IMR-90 (cell line): ENCODE data around the gene LIPH. TPM values are rescaled to one million over a fixed set of nuclear protein-coding genes. Genes with fewer than 3 reads are reported as not detected.

Source experiments
- ATAC-seq: fragments of 200-7000 bp; cut with Tn5 transposase; 2 replicates; pipeline ENCODE4 v1.9.1; 2020; ENCODE audit warnings: low read depth, mild to moderate bottlenecking, moderate library complexity
- BruUV-seq: library from RNA; stranded (reverse); fragments of 400-500 nt; replicated peaks from 2 replicates; lab custom pipeline; 2021; lab: Mats Ljungman, UMichigan
- CTCF ChIA-PET: fragments of 300-600 bp; formaldehyde crosslinking; extraction: SDS; loops from one replicate; lab custom pipeline; 2021; ENCODE audit warnings: antibody characterized with exemption; lab: Yijun Ruan, JAX
- POLR2A ChIA-PET: fragments of 300-600 bp; sonication (Branson Sonifier 250); formaldehyde crosslinking; loops from one replicate; lab custom pipeline; 2022; ENCODE audit warnings: antibody characterized with exemption; ENCODE audit not compliant: unreplicated experiment; lab: Charles Lee
- DNase-seq: peaks from one replicate; pipeline ENCODE4 v3.0.0; 2013
- H2AFZ ChIP-seq: replicated peaks from 2 replicates; pipeline ENCODE3; 2013; ENCODE audit warnings: low read length, mild to moderate bottlenecking; ENCODE audit not compliant: poor library complexity
- H2AK5ac ChIP-seq: 2 replicates; pipeline ENCODE4 v1.6.1; 2013; ENCODE audit warnings: low read depth, low read length, inconsistent platforms
- H2AK9ac ChIP-seq: replicated peaks from 2 replicates; pipeline ENCODE3; 2013; ENCODE audit warnings: mild to moderate bottlenecking, low read depth, low read length, moderate library complexity; ENCODE audit not compliant: poor library complexity
- H2BK120ac ChIP-seq: 2 replicates; pipeline ENCODE4 v1.6.1; 2013; ENCODE audit warnings: low read depth, low read length, inconsistent platforms
- H2BK15ac ChIP-seq: 3 replicates; pipeline ENCODE4 v1.6.1; 2013; ENCODE audit warnings: low read depth, low read length, inconsistent platforms
- H2BK20ac ChIP-seq: 2 replicates; pipeline ENCODE4 v1.6.1; 2013; ENCODE audit warnings: low read depth, mild to moderate bottlenecking, inconsistent platforms, low read length, moderate library complexity
- H2BK5ac ChIP-seq: 2 replicates; pipeline ENCODE4 v1.6.1; 2013; ENCODE audit warnings: mild to moderate bottlenecking, low read depth, low read length, inconsistent platforms; ENCODE audit not compliant: poor library complexity, severe bottlenecking
- H3K14ac ChIP-seq: replicated peaks from 2 replicates; pipeline ENCODE4 v1.6.1; 2013; ENCODE audit warnings: low read depth, low read length, inconsistent platforms
- H3K18ac ChIP-seq: 2 replicates; pipeline ENCODE4 v1.6.1; 2013; ENCODE audit warnings: low read depth, low read length, control low read depth
- H3K23ac ChIP-seq: 2 replicates; pipeline ENCODE4 v1.6.1; 2013; ENCODE audit warnings: low read depth, low read length, inconsistent platforms
- H3K27ac ChIP-seq: 2 replicates; pipeline ENCODE4 v1.5.1; 2013; ENCODE audit warnings: mild to moderate bottlenecking, control low read depth, low read length; ENCODE audit not compliant: insufficient read depth
- H3K27me3 ChIP-seq: 2 replicates; pipeline ENCODE4 v1.6.1; 2013; ENCODE audit warnings: low read length; ENCODE audit not compliant: control insufficient read depth, insufficient read depth
- H3K36me3 ChIP-seq: 2 replicates; pipeline ENCODE4 v1.6.1; 2013; ENCODE audit warnings: low read length, mixed read lengths; ENCODE audit not compliant: control insufficient read depth, insufficient read depth
- H3K4ac ChIP-seq: 2 replicates; pipeline ENCODE4 v1.6.1; 2013; ENCODE audit warnings: low read depth, low read length, inconsistent platforms
- H3K4me1 ChIP-seq: 2 replicates; pipeline ENCODE4 v1.6.1; 2013; ENCODE audit warnings: low read length, mixed read lengths; ENCODE audit not compliant: control insufficient read depth, insufficient read depth
- H3K4me2 ChIP-seq: 2 replicates; pipeline ENCODE4 v1.6.1; 2013; ENCODE audit warnings: low read depth, mild to moderate bottlenecking, control low read depth, low read length, moderate library complexity
- H3K4me3 ChIP-seq: 2 replicates; pipeline ENCODE4 v1.5.1; 2013; ENCODE audit warnings: low read depth, mild to moderate bottlenecking, control low read depth, low read length, moderate library complexity; ENCODE audit not compliant: insufficient read depth
- H3K56ac ChIP-seq: 2 replicates; pipeline ENCODE4 v1.6.1; 2013; ENCODE audit warnings: low read length, inconsistent platforms; ENCODE audit not compliant: insufficient read depth; ENCODE audit errors: extremely low read depth
- H3K79me1 ChIP-seq, 2 experiments: 2 replicates each; pipeline ENCODE4 v1.6.1; 2013; ENCODE audit warnings: low read length in 2 of 2, inconsistent platforms in 1 of 2, low read depth in 1 of 2
- H3K9ac ChIP-seq: 2 replicates; pipeline ENCODE4 v1.6.1; 2013; ENCODE audit warnings: low read depth, low read length, control low read depth
- H3K9me1 ChIP-seq: 2 replicates; pipeline ENCODE4 v1.6.1; 2013; ENCODE audit warnings: low read length, inconsistent platforms; ENCODE audit not compliant: insufficient read depth
- H3K9me3 ChIP-seq: 2 replicates; pipeline ENCODE4 v1.6.1; 2013; ENCODE audit warnings: low read length; ENCODE audit not compliant: control insufficient read depth, insufficient read depth
- H4K20me1 ChIP-seq: 2 replicates; pipeline ENCODE4 v1.6.1; 2013; ENCODE audit warnings: low read length, inconsistent platforms; ENCODE audit not compliant: insufficient read depth
- H4K5ac ChIP-seq: 2 replicates; pipeline ENCODE4 v1.6.1; 2013; ENCODE audit warnings: mild to moderate bottlenecking, low read depth, low read length, control low read depth
- H4K8ac ChIP-seq, 2 experiments: 2 replicates each; pipeline ENCODE4 v1.6.1; 2013; ENCODE audit warnings: low read depth in 2 of 2, low read length in 2 of 2, control low read depth in 1 of 2, inconsistent platforms in 1 of 2
- H4K91ac ChIP-seq: 2 replicates; pipeline ENCODE4 v1.6.1; 2013; ENCODE audit warnings: low read depth, low read length, inconsistent platforms; ENCODE audit not compliant: insufficient read depth
- MAFK ChIP-seq: IDR thresholded peaks from 2 replicates; pipeline ENCODE4 v1.6.1; 2012; ENCODE audit warnings: low read depth, low read length, improper control_type of control experiment
- RAD21 ChIP-seq: IDR thresholded peaks from 2 replicates; pipeline ENCODE4 v1.6.1; 2012; ENCODE audit warnings: low read length, improper control_type of control experiment
- WGBS, 2 experiments: methylation state at CpG; one replicate each; pipeline versions ENCODE4 v1.1.5 to v1.1.7; 2013; ENCODE audit warnings: missing lambda C conversion rate in 2 of 2; ENCODE audit not compliant: insufficient read length in 1 of 2; ENCODE audit errors: extremely low coverage in 2 of 2; 5-methylcytosine and 5-hydroxymethylcytosine counted together
- dilution Hi-C: fragments of 300-500 bp; cut with HindIII; formaldehyde crosslinking; loops from one replicate; pipeline ENCODE4 v1.14.3; 2018; ENCODE audit warnings: low sequenced_read_pairs; ENCODE audit not compliant: unreplicated experiment
- in situ Hi-C: fragments of 300-500 bp; cut with MboI; formaldehyde crosslinking; loops from 3 replicates; pipeline ENCODE4 v1.14.3; 2019; ENCODE audit warnings: low sequenced_read_pairs, inconsistent platforms, mixed read lengths
- intact Hi-C: fragments of 100-400 bp; cut with micrococcal nuclease; formaldehyde crosslinking; loops from 2 replicates; pipeline ENCODE4 v1.10.0; 2022
- polyA plus RNA-seq, 3 experiments: library from polyadenylated mRNA; depleted of rRNA; stranded (reverse); fragments of >200 nt; gene quantifications; 2 replicates each; pipeline ENCODE4 v1.2.3, GENCODE V29; 2012; ENCODE audit warnings: low replicate concordance in 1 of 3
- total RNA-seq: library from RNA; depleted of rRNA; stranded (reverse); fragments of >200 nt; gene quantifications from 2 replicates; pipeline ENCODE4 v1.2.3, GENCODE V29; 2012

LIPH gene
- total and polyA plus RNA-seq, 2 of the 4 experiments (the other 2 are of a cell fraction): 0.27 to 0.36 TPM

- no peaks in the 10 kb centered on the region for H3K9me3 ChIP-seq
- dilution Hi-C loops (no loop called here), in situ Hi-C loops (no loop called here), intact Hi-C loops (no loop called here)
- no peak overlapping the region for H2BK20ac ChIP-seq
- no peak overlapping the region for H2BK120ac ChIP-seq
- DNase-seq (no peak), ATAC-seq (no peak)
- no peaks in the 10 kb centered on the region for H3K79me1 ChIP-seq
- ChIA-PET POLR2A (no interaction called here), CTCF (no interaction called here)
- H4K8ac ChIP-seq: no peak overlapping the region
- no peak overlapping the region for H2BK5ac ChIP-seq
- no peak overlapping the region for H3K18ac ChIP-seq
- H3K4me3 ChIP-seq: no peak overlapping the region
- H4K91ac ChIP-seq: no peak overlapping the region
- BruUV-seq: no TSS peak
- H3K9me1 ChIP-seq: no peaks in the 10 kb centered on the region
- no peak overlapping the region for H2AK9ac ChIP-seq
- no peaks in the 10 kb centered on the region for H3K4me1 ChIP-seq
- H3K27me3 ChIP-seq: peaks cover 14% of the 10 kb centered on the region
- H3K27ac ChIP-seq: no peak overlapping the region
- no peaks in the 10 kb centered on the region for H4K20me1 ChIP-seq
- no peak overlapping the region for H3K4ac ChIP-seq
- no peak overlapping the region for H3K14ac ChIP-seq
- H2BK15ac ChIP-seq: no peak overlapping the region
- H3K36me3 ChIP-seq: no peaks in the 10 kb centered on the region
- no peak overlapping the region for H3K56ac ChIP-seq
- no peak overlapping the region for H4K5ac ChIP-seq
- WGBS, 2 experiments: 63% methylated on average over 2 of the region's 7 CpGs; no CpG with 5 or more reads in 1 of the 2 experiments
- no peak overlapping the region for H2AK5ac ChIP-seq
- no peak overlapping the region for H3K4me2 ChIP-seq
- peak; percentile 71 for TF ChIP-seq MAFK
- TF ChIP-seq RAD21: no peak
- H3K23ac ChIP-seq: no peak overlapping the region
- H3K9ac ChIP-seq: no peak overlapping the region
- H2AFZ ChIP-seq: no peak overlapping the region
Observed at GRCh38 chr3:185521349-185522138, 30.8 kb downstream of the LIPH start.
